Activated T-cell treated with anti-CD3 and anti-CD28 coated beads, Interleukin-2, amount 50 U/mL, for 1 hour (primary cell): Measurements from ENCODE around the gene CXXC5.

ENCODE experiments used
- DNase-seq: peaks from one replicate; pipeline ENCODE4 v3.0.0-alpha.2; 2020

The CXXC5 gene

DNA sequence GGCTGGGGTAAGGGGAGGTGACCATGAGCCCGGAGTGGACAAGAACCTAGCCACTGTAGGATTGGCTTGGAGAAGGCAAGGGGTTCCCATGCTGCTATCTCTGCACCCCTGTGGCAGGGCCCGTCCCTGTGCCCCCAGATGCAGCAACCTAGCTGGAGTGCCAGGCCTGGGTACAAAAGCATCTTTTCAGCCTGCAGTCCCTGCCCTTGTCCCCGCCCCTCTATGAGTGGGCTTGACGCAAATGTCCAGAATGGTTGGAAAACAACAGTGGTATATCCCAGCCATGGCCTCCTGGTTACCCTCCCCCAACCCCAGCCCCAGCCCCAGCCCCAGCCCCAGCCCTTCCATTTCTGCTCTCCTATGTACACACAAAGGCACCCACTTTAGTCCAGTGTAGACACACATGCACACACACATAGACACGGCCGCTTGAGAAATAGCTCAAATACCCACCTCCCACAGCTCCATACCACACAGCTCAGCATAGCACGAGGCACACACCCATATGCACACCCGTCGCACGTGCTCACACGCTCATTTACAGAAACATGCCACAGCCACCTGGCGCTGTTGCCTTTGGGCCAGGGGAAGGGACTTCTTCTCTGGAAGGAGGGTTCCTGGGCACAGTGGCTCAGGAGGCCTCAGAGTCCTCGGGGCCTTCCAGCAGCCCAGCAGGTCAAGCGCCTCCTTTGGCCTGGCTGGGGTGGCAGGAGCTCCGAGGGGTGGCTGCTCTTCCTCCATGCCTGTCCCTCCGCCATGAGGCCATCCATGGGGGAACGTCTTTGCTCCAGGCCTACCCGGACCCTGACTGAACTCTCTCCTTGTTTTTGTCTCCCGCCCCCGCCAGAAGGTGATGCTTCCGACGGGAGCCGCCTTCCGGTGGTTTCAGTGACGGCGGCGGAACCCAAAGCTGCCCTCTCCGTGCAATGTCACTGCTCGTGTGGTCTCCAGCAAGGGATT is 34.1 kb downstream of the CXXC5 start:
- DNase-seq = no peak

DNA sequence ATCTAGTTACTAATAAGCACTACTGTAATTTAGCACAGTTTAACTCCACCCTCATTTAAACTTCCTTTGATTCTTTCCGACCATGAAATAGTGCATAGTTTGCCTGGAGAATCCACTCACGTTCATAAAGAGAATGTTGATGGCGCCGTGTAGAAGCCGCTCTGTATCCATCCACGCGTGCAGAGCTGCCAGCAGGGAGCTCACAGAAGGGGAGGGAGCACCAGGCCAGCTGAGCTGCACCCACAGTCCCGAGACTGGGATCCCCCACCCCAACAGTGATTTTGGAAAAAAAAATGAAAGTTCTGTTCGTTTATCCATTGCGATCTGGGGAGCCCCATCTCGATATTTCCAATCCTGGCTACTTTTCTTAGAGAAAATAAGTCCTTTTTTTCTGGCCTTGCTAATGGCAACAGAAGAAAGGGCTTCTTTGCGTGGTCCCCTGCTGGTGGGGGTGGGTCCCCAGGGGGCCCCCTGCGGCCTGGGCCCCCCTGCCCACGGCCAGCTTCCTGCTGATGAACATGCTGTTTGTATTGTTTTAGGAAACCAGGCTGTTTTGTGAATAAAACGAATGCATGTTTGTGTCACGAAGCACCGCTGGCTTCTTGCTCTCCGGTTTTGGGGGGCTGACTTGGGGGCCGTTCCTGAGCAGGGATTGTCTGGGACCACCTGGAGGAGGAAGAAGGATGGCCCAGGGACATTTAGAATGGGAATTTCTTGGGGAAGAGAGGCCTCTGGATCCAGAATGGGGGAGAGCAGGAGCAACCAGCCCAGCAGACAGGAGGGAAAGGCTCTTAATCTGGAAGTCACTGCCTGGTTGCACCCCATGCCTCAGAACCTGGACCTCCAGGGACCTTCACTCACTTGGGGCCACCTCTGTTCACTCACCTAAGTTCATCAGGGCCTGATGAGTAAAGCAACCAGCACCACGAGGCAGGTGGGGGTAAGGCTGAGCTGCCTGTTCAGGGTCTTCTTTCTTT is 35.4 kb downstream of the CXXC5 start:
- no peak for DNase-seq

DNA sequence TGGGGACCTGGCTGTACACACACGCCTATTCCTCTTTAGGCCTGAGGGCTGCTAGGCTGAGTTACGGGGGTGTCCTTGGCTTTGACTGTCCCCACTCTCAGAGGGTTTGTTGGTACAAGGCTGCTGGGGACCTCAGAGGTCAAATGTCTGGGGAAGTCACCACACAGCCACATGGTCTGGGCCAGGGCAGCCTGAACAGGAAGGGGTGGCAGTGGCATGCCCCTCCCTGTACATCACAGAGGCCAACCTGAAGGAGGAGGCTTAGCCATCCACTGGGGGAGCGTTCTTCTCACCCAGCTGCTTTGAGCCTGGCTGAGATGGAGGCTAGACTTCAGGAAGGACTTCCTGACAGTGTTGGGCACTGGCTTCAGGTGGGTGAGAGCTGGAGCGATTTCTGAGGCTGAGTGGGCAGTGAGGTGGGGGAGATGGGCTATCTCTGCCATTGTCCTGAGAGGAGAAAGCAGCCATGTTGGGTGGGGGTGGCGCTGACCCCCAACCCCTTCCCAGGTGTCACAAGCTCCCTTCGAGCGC is 36.3 kb downstream of the CXXC5 start:
- no peak for DNase-seq

DNA sequence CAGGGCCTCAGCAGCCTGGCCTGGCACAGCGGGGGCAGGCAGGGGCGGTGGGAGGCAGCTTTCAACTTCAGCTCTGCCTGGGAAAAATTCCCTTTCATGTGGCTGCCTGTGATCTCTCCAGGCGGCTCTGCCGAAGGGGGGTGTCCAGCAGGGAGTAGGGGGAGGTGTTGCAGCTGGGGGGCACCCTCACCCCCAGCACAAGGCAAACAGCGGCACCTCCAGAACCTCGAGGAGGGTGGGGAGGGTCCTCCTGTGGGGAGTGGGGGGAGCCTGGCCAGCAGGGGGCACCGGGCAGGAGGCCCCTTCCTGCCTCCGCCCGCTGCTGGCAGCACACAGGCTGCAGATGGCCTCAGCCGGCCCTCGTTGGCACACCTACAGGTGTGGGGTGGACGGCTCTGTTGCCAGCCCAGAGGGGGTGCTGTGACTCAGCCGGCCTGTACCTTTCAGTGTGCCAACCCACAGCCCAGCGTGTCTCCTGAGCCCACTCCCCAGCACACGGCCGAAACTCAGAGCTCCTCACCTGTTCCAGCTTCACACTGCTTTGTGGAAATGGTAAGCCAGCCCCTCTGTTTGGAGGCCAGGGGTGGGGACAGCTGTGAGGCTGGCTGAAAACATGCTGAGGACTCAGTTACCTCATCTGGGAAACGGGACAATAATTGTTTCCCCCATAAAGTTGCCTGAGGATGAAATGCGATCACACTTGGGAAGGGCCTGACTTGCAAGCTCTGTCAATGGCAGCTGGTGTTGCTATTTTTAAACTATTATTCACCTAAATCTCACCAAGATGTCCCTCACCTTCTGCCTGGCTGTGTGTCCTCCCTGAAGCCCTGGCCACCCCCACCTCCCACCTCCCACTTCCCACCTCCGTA is 37.0 kb downstream of the CXXC5 start:
- DNase-seq = no peak

DNA sequence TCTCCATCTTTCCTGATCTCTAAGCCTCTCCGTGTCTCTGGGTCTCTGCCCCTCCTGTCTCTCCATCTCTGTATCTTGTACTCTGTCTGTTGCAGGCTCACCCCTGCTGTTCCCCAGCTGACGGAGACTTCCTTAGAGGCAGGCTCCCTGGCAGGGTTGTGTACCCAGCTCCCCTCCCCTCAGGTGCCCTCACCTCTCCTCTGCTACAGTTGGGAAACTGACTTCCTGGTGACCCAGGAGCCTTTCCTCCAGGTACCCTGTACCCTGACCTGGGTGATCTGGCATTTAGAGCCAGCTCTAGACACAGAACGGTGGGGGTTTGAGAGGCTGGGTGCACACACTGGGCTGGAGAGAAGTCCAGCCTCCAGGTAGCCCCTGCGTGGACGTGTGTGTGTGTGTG is 37.7 kb downstream of the CXXC5 start:
- DNase-seq = no peak

DNA sequence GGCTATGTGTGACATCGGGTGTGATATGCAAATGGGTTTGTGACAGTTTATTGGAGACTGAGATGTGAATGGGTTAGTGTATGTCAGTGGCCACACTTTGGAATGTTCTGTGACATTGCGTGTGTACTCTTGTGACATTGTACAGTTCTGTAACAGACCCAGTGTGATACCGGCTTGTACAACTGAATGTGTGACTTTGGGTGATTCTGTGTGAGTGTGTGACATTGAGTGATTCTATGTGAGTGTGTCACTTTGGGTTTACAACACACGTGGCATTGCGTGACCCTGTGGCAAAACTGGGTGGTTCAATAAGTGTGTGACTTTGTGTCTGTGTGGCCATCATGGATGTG is 38.2 kb downstream of the CXXC5 start:
- no peak for DNase-seq

DNA sequence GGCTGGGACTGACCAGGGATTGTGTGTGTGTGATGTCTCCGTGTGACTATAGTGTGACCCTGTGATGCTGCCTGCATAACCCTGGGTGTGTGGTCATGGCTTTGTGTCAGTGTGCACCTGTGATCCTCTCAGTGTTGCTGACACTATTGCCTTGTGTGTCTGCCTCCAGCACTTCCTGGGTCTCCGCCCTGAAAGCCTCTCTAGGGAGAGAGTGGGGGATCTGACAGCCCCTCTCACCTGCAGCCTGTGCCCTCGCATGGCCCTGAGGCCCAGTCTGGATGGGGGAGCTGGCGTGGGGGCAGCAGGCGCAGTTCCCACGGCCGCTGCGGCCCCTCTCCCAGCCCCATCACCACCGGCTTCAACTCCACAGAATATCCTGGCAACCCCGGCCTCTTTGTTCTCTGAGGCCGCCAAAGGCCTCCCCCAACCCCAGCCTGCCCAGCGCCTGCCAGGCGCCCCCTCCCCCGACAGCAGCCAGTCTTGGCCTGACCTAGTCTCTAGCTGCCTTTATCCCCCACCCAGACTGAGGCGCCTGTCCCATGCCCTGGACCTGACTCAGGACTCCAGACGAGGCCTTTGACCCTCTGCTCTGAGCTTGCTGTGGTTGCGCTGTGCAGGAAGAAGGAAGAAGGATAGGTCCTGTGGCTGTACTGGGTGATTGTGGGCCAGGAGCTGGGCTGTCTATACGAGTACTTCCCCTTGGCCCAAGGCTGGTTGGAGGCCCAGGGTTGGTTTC is 38.7 kb downstream of the CXXC5 start:
- no peak for DNase-seq

DNA sequence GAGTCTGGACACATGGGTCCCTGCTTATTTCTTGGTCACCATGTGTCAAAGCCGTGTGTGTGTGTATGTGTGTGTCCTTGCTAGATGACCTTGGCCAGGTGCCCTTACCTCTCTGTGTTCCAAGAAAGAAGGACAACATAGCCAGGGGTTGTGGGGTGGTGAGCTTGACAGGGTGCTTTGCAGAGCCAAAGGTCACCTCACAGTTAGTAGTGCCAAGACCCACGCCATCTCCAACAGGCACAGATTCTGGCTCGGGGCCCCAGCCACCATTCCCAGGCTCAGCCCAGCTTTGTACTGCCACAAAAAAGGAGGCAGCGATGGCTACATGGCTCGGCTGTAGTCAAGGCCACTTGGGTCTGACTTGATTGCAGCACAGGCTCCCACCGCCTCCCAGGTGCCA is 39.5 kb downstream of the CXXC5 start:
- DNase-seq = no peak

DNA sequence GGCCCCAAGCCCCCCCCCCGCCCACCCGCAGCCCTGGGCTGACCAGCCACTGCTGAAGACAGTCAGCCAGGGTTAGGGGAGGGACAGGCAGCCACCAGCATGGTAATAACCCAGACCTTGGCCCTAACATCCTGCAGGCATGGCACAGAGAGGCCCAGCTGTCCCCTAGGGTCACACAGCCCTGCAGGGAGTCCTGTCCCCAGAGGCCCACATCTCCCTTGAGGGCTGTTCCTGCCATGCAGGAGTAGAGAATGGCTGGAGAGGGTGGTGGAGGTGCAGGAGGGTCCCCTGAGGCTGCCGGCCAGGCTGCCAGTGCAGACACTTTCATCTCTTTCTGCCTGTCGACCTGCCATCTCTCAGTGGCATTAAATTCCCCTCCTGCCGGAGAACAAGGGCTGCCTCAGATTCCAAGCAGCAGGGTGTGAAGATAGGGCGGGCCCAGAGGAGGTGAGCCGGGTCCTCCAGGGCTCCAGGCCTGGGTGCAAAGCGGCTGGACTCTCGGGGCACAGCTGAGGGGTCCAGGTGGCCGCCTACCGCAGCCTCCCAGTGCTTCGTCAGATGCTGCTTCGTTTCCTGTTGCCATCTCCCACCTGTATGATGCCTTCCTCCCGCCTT is 40.0 kb downstream of the CXXC5 start:
- DNase-seq = no peak

DNA sequence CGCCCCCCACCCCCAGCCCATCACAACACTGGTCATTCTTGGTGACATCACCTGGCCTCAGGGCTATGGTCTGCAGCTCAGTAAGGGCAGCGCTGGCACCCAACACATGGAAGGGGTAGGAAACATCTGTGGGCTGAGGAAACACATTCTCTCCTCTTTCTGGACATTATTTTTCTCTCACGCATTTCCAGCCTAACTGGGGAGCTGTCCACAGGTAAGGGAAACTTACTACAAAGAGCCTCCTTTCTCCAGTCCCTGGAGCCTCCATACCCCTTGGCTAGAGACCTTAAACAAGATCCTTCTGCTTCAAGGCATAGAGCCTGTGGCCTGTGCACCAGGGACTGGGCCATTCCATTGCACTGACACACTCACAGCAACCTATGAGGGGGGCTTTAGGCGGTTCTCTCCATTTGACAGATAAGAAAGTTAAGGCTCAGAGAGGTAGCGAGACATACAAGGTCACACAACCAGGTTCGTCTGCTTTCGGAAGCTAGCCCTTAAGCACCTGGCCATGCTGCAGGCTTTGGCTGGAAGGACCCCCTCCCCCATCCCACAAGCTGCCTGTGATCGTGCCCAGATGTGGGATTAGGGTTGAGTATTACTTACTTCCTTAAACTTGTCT is 40.7 kb downstream of the CXXC5 start:
- DNase-seq = no peak

DNA sequence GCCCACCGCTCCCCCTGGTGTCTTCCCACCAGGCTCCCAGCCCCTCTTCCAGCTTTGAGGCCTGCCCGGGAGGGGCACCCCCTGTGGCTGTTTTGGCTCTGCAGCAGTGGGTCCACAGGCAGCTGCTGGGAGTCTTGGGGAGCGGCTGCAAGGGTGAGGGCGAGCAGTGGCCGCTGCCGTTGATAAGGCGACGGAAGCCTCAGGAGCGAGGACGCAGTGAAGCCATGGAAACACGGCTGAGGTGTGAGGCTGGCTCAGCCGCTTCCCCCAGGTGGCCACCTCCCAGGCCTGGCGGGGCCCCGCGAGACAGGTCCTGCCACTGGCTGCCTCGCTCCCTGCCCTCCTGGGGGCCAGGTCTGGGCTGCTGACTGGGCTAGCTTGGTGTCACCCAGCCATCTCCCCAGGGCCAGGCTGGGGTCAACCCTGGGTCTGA is 41.5 kb downstream of the CXXC5 start:
- no peak for DNase-seq

DNA sequence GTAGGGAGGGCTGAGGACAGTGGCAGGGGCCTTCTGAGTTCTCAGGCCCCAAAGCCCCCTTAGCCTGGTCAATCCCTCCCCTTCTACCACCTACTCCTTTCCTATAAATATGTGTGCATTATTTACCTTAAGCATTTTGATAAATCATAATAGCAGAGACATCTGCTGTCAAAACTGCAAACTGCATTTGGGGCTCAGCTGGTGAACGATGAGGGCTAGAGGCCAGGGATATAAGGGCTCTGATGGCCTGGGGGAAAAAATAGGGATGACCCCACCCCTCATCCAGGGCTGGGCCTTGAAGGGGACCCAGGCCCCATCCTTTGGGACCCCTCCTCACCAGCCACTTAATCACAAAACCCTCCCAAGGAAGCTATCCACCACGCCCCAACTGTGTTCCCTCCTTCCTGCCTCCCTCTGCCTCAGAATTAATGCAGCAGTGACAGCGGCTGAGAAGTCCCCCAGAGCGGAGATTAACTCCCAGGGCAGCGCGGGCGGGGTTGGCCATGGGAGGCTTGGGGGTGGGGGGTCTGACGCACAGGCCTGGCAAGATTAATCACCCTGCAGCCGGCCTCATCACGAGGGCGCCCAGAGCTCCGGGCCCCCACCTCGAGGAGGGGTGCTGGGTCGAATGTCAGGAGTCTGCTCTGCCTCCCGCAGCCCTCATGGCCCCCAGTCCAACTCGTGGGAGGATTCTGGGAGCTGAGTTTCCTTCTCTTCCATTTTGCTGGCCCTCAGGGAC is 42.1 kb downstream of the CXXC5 start:
- no peak for DNase-seq

DNA sequence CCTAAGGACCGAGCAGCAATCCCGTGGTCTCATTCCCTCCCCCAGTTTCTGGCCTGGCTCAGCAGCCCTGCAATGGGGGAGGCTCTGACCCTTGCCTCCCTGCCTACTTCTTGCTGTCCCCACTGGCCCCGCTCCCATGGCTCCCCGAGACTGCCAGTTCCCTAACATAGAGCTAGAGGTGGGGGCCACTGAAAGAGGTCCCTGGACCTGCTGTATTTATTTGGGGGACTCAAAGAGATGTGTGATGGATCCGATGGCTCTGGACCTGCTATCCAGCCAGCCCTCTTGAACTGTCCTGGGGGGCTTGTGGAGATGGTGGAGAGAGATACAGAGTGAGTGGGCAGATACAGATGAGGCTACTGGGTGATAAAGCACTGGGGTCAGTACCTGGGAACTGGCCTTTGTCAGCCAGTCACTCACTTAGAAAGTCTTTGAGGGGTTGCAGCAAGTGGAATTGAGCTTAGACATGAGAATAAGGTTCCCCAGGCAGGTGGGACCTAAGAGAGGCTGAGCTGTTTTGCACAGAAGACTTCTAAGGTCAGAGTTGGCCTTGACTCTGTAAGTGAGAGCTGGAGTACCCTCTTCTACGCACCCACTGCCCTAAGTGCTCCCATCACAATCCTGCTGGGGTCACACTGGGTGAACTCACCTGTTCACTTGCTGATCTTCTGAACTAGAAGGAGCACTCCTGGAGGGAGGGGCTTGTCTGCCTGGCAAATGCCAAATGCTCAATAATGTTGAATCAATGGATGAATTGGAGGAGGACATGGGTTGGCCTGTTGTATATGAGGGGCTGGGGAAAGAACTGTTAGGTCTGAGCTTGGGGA is 42.9 kb downstream of the CXXC5 start:
- DNase-seq = no peak

DNA sequence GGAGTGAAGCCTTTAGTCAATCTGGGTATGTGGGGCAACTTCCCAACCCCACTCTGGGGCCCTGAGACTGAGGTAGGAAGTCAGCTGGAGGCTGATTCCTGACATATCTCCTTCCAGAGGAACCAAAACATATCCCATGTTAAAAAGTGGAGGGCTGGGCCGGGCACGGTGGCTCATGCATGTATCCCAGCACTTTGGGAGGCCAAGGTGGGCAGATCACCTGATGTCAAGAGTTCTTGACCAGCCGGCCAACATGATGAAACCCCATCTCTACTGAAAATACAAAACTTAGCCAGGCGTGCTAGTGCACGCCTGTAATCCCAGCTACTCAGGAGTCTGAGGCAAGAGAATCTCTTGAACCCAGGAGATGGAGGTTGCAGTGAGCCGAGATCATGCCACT is 44.0 kb downstream of the CXXC5 start:
- DNase-seq = no peak

DNA sequence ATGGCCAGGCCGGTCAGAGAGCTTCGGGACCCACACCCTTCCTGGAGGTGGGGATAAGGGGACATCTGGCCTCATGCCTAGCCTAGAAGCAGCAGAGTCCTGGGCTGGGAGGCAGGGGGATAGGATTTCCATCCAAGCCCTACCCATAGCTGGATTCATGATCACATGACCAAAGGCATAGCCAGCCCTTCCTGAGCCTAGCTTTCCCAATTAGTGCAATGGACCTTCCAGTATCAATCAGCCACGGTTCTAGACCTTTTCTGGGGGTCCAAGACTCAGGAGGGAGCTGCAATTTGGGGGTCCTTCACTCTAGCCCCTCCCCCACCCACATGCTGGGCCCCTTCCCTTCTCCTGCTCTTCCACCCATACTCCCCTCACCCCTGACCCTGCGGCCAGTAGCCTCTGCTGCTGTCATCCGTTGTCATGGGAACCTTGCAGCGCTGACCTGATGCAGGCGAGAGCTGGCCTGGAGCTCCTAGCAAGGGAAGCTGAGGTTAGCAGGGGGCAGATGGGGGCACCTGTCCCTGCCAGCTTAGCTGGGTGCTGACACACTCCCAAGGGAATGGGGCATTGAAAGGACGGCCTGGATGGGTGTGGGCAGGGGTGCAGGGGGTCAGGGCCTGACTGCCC is 44.6 kb downstream of the CXXC5 start:
- no peak for DNase-seq

DNA sequence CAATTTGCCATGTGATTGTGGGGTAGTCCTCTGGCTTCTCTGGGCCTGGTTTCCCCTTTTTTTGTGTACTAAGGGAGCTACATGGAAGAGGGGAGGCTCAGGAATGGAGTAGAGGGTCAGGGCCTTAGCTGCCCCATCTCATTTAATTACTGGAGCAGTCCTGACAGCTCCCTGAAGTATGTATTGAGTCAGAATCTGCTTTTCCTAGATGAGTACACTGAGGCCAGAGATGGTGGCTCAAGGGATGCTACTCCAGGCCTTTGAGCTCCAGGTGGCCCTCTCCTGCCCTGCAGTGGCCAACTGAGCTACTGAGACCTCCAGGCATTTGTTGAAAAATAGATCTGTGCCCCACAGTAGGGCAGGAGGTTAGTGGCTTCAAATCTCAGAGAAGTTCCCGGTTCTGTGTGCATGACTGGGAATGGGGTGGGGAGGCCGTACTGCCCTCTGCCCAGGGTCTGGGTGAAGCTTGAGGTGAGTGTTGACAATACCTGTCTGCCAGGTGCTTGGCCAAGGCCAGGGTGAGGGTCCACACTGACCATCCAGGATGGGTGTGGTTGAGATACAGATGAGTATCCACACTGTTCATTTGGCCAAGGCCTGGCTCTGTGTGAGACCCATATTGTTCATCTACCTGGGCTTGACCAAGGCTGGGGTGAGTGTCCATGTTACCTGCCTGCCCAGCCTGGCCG is 45.7 kb downstream of the CXXC5 start:
- no peak for DNase-seq

DNA sequence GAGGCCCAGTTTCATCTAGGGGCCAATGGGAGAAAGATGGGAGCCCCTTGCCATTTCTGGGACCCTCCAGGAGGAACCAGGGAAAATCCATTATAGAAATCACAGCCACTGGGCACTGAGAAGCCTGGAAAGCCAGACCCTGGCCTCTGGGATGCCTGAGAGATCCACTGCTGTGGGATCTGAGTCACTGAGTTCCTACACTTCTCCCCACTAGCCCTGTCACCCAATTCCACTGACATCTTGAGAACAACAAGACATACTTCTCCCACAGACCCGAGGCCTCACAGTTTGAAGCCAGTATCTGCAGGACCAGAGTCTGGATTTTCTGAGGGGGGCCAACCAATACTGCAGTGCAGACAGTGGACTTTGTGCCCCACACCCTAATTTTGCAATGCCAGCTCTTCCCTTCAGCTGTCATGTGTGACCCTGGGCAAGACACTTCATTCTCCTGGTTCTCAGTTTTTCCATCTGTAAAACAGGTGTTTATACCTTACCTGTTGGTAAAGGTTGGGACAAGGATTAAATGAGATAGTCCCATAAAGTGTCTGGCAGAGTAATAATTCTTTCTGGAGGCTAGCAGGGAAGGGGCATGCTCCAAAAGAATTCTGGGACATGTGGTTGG is 46.5 kb downstream of the CXXC5 start:
- no peak for DNase-seq

DNA sequence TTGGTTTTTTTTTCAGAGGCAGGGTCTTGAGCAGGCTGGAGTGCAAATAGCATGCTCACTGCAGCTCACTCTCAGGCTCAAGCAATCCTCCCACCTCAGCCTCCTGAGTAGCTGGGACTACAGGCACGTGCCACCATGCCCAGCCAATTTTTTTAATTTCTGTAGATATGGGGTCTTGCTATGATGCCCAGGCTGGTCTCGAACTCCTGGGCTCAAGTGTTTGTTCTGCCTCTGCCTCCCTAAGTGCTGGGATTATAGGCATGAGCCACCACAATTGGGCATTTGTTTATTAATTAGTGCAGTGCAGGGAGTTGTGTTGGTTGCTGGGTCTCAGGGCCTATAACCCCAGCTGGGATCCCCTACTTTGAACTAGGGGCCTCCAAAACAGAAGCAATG is 47.0 kb downstream of the CXXC5 start:
- no peak for DNase-seq
